Omental fat pad (tissue), 4 donors: ENCODE results near the gene GPR25. TPM values are rescaled to one million over a fixed set of nuclear protein-coding genes. Genes with fewer than 3 reads are reported as not detected.

Experiments used
- ATAC-seq: fragments of 150-250 bp; one replicate; pipeline ENCODE4 v1.9.1; 2016; ENCODE audit warnings: mild to moderate bottlenecking, moderate library complexity; ENCODE audit not compliant: low FRiP score
- DNase-seq: peaks from one replicate; pipeline ENCODE4 v3.0.0-alpha.2; 2019; ENCODE audit warnings: low spot score
- CTCF ChIP-seq, 3 donors: fragments of 450-650 bp; IDR thresholded peaks; one replicate each; pipeline ENCODE4 v1.5.1; 2016 to 2017; ENCODE audit warnings: antibody characterized with exemption in 3 of 3, mild to moderate bottlenecking in 3 of 3, moderate library complexity in 2 of 3
- total RNA-seq, 4 donors: library from RNA; depleted of rRNA; stranded (reverse); fragments of >200 nt; gene quantifications; one replicate each; pipeline ENCODE4 v1.1.0, GENCODE V29; 2016

Gene GPR25
- not detected for total RNA-seq

- DNase-seq (no peak), ATAC-seq (no peak)
- TF ChIP-seq CTCF (IDR thresholded peaks at IDR 0.05): no peak
Measured at GRCh38 chr1:200872446-200873115, at the start of gene GPR25. Gene GPR25, plus strand, starts transcription at chr1:200872981. Its CDS starts 57 bp downstream, at chr1:200873038.

GRCh38 chr1:200831091-200831490 lies 41.7 kb upstream of the GPR25 start:
- no peak for DNase-seq
- no peak for TF ChIP-seq CTCF (IDR thresholded peaks at IDR 0.05)
- ATAC-seq: no peak

- DNase-seq: no peak
- ATAC-seq: no peak
- TF ChIP-seq CTCF (IDR thresholded peaks at IDR 0.05): no peak
Measured at GRCh38 chr1:200834383-200834782, 38.4 kb upstream of the GPR25 start.

DNA sequence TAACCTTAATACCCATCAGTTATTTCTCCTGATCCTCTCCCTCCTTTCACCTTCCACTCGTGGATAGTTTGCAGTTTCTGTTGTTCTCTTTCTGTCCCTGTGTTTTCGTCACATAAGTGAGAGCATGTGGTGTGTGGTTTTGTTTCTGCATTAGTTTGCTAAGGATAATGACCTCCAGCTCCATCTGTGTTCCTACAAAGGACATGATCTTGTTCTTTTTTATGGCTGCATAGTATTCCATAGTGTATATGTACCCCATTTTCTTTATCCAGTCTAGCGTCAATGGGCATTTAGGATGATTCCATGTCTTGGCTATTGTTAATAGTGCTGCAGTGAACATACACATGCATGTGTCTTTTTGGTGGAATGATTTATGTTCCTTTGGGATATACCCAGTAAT lies 36.6 kb upstream of the GPR25 start:
- ATAC-seq (no peak), DNase-seq (no peak)
- TF ChIP-seq CTCF (IDR thresholded peaks at IDR 0.05): no peak

DNA sequence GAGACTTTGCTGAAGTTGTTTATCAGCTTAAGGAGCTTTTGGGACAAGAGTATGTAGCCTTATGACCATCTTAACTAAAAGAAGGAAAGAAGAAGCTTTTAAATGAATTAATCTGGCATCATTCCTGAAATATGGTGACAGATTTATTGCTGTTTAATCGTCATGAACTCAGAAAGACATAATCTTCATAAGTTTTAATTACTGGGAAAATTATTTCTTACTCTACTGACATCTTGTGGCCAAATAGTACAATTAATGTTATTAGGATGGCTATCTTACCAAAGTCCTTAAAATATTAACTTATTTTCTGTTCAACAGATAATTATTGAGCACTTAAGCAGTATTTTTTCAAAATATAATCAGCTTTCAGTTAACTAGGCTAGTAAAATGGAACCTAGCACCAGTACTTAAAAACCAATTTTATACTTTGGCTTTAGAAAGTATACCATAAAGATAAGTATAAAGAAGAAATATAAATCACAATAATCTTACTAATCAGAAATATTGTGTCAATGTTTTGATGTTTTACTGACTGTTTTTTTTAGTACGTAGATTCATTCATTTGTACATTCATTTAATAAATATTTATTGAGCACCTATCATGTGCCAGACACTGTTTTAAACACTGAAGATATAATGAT lies 34.7 kb upstream of the GPR25 start:
- ATAC-seq (no peak), DNase-seq (no peak)
- no peak for TF ChIP-seq CTCF (IDR thresholded peaks at IDR 0.05)

GRCh38 chr1:200838676-200839445 lies 33.9 kb upstream of the GPR25 start:
- ATAC-seq: peak; percentile 37
- TF ChIP-seq CTCF (IDR thresholded peaks at IDR 0.05): no peak
- no peak for DNase-seq
